ENCODE data around the gene GNA12. TPM values are rescaled to one million over a fixed set of nuclear protein-coding genes. Genes with fewer than 3 reads are reported as not detected.

GNA12 gene
- total RNA-seq, 4 donors from 2014 or later, result 4.6 to 14.0 (median 8.9) TPM

- TF ChIP-seq POLR2A (IDR thresholded peaks at IDR 0.05) (no peak), CTCF (IDR thresholded peaks at IDR 0.05) (no peak)
- intact Hi-C loops (cut with DNase I; ENCODE audit: low total_unique reads), result loop anchor here (10.0 kb wide), 1 partner anchor 233 kb away; no protein-coding TSS in a partner anchor
- no peak for DNase-seq (ENCODE audit: low spot score in 2 of 2)
- 10 to 11% methylated on average over 11 to 13 of the region's 41 CpGs for WGBS, 2 donors
- H3K4me3 ChIP-seq (ENCODE audit: low read depth, poor library complexity, severe bottlenecking), result no peak within 1 kb of the TSS
Measured at GRCh38 chr7:2687881-2688318, 156.2 kb downstream of the GNA12 start, which contains the start of gene AMZ1. AMZ1 (plus strand) TSS chr7:2688202; CDS start chr7:2700452, 12,250 bp downstream.

- WGBS, 2 donors, result 33 to 49% methylated on average over 17 of the region's 17 CpGs
- no peak for DNase-seq (ENCODE audit: low spot score in 2 of 2)
- intact Hi-C loops (cut with DNase I; ENCODE audit: low total_unique reads), result loop anchor here (10.0 kb wide), 1 partner anchor 233 kb away; no protein-coding TSS in a partner anchor
- no peak overlapping the region for H3K4me3 ChIP-seq (ENCODE audit: low read depth, poor library complexity, severe bottlenecking)
- TF ChIP-seq POLR2A (IDR thresholded peaks at IDR 0.05) (no peak), CTCF (IDR thresholded peaks at IDR 0.05) (no peak)
Measured at GRCh38 chr7:2687338-2687869, 156.7 kb downstream of the GNA12 start.

- DNase-seq (ENCODE audit: low spot score in 2 of 2), result no peak
- 84 to 85% methylated on average over 14 of the region's 14 CpGs for WGBS, 2 donors
- intact Hi-C loops (cut with DNase I; ENCODE audit: low total_unique reads), result loop anchor here (10.0 kb wide), 1 partner anchor 231 kb away; no protein-coding TSS in a partner anchor
- TF ChIP-seq POLR2A (IDR thresholded peaks at IDR 0.05), result no peak
- TF ChIP-seq CTCF (IDR thresholded peaks at IDR 0.05), result no peak
- no peak overlapping the region for H3K4me3 ChIP-seq (ENCODE audit: low read depth, poor library complexity, severe bottlenecking)
Measured at GRCh38 chr7:2686101-2686500, 158.0 kb downstream of the GNA12 start.

- DNase-seq (ENCODE audit: low spot score in 2 of 2), result no peak
- 88 to 97% methylated on average over 11 of the region's 11 CpGs for WGBS, 2 donors
- intact Hi-C loops (cut with DNase I; ENCODE audit: low total_unique reads), result loop anchor here (10.0 kb wide), 1 partner anchor 230 kb away; no protein-coding TSS in a partner anchor
- TF ChIP-seq CTCF (IDR thresholded peaks at IDR 0.05) (no peak), POLR2A (IDR thresholded peaks at IDR 0.05) (no peak)
- no peak overlapping the region for H3K4me3 ChIP-seq (ENCODE audit: low read depth, poor library complexity, severe bottlenecking)
Measured at GRCh38 chr7:2684501-2684900, 159.6 kb downstream of the GNA12 start.

GRCh38 chr7:2681929-2682799, 161.9 kb downstream of the GNA12 start:
- no peak overlapping the region for H3K4me3 ChIP-seq (ENCODE audit: low read depth, poor library complexity, severe bottlenecking)
- no peak for DNase-seq (ENCODE audit: low spot score in 2 of 2)
- intact Hi-C loops (cut with DNase I; ENCODE audit: low total_unique reads), result loop anchor here (10.0 kb wide), 1 partner anchor 227 kb away; no protein-coding TSS in a partner anchor
- WGBS, 2 donors, result 84 to 86% methylated on average over 19 to 24 of the region's 27 CpGs
- TF ChIP-seq CTCF (IDR thresholded peaks at IDR 0.05), result no peak
- TF ChIP-seq POLR2A (IDR thresholded peaks at IDR 0.05), result no peak

Measured in lower leg skin (tissue), 4 donors.